Neural progenitor cell (in vitro differentiated cells): ENCODE data around the gene PTPRN2.

Experiments used
- CTCF ChIP-seq: fragments of 200-600 bp; sonication (generic); IDR thresholded peaks from 2 replicates; pipeline ENCODE4 v1.5.1; 2017; ENCODE audit warnings: antibody characterized with exemption, mild to moderate bottlenecking
- EZH2 ChIP-seq: fragments of 200-600 bp; sonication (generic); IDR thresholded peaks from 2 replicates; pipeline ENCODE4 v1.6.1; 2017; ENCODE audit warnings: antibody characterized with exemption, mild to moderate bottlenecking, moderate library complexity
- EZH2phosphoT487 ChIP-seq: fragments of 200-600 bp; sonication (generic); IDR thresholded peaks from 2 replicates; pipeline ENCODE4 v1.6.1; 2017; ENCODE audit warnings: antibody characterized with exemption

GRCh38 chr7:157622408-157623205 lies 965.0 kb downstream of the PTPRN2 start:
- TF ChIP-seq CTCF (no peak), EZH2 (no peak), EZH2phosphoT487 (no peak)
